Measurements from ENCODE around the gene PTGR3. TPM values are rescaled to one million over a fixed set of nuclear protein-coding genes. Genes with fewer than 3 reads are reported as not detected.

Gene PTGR3
- total and polyA plus RNA-seq, 2 of the 8 experiments (the other 6 are each of a cell fraction or from before 2014, with no cell fraction given), result 2.0 to 3.6 TPM

DNA sequence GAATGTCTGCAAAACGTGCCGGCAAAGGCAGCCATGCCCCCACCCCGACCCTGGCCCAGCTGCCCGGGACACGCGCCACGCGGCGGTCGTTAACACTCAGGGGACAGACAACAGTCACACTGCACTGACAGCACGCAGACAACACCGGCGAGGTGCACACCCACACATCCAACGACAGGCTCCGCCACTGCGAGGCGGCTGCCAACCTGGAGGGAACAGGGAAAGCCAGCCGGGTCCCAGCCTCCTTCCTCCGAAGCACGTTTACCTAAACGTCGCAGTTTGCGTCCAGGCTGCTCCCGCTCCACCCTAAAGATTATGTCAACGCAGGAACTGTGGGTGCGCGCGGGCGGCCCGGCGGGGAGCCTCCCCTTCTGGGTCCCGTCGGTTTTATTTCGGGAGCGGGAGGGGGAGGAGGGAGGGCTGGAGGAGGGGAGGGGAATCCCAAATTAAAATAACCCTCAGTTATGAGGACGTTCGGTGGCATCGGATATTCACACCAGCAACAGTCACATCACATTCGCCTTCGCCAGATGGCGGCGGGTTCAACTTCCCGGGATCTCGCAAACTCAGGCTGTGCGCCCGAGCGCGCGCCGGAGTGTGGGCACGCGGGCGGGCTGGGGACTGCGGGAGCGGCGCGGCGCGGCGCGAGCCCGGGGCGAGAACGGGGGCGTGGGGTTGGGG, 644 bp downstream of the PTGR3 start (continued):
- no peak for TF ChIP-seq USF2 (IDR thresholded peaks at IDR 0.05; ENCODE audit: low read length)

Data from H1 (cell line).